ENCODE measurements around the gene MAGI2.
"Not testable (repeated sequence)": the region's sequence is repeated elsewhere in the genome, so short reads cannot be mapped to it uniquely, and the experiment has no call there.

Gene MAGI2

DNA sequence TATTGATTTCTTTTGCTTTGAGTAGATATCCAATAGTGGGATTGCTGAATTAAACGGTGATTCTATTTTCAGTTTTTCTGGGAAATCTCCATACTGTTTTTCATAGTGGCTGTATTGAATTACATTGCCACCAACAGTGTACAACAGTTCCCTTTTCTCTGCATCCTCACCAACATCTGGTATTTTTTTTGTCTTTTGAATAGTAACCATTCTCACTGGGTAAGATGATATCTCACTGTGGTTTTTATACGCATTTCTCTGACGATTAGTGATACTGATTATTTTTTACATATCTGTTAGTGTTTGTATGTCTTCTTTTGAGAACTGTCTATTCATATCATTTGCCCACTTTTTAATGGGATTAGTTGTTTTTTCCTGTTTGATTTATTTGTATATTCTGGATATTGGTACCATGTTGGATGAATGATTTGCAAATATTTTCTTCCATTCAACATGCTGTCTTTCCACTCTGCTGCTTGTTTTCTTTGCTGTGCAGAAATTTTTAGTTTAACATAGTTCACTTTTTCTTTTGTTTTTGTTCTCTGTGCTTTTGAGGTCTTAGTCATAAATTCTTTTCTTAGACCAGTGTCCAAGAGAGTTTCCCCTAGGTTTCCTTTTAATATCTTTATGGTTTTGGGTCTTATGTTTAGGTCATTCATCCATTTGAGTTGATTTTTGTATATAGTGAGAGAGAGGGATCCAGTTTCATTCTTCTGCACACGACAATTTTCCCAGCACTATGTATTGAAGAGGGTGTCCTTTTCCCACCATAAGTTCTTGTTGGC lies 1070.2 kb downstream of the MAGI2 start:
- DNase-seq = no peak

DNA sequence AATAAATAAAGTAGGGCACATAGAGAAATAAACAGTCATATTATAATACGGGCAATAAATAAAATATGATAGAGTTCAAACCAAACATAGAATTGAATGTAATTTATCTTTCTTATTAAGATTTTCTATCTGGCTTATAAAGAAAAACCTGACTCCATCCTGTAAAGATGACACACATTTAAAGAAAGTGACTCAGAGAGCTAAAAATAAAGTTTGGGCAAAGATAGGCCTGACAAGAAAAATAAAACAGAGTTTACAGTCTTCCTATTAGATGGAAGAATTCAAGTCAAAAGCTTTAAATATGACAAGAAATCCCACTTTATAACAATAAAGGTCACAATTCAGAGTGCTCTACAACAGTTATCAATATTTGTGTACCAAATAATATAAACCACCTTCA lies 1074.3 kb downstream of the MAGI2 start:
- DNase-seq = no peak

DNA sequence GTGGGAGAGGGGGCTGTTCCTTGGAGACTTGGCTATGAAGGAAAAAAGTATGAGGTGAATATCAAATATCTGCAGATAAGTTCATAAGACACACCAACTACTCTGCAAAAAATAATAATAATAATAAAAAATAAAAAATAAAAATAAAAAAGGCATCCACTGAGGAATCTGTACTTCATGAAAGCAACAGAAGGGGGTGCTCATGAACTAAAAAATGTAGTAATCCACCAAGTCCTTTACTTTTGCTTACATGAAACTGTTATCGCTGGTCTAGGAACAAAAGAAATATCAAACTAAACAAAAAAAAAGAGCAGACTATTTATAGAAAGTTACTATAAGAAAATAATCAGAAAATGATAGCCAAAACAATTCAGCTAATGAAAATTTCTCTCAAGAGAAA lies 1075.9 kb downstream of the MAGI2 start:
- no peak for DNase-seq

DNA sequence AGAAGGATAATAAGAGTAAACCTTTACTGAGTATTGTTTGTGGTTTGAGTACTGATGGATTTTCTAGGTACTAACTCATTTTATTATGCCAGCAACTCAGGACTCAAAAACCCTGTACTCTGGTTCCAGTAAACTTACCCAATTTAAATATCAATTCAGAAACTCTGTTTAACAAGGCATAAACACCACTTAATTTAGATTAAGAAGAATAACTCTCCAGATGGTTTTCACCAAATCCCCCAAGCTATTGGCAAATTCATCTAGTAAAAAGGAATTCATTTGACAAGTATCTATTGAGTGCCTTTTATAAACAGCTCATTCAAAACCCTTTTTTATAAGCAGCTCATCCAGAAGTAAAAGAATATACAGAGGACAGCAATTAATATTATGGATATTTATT lies 1082.5 kb downstream of the MAGI2 start:
- no peak for DNase-seq

DNA sequence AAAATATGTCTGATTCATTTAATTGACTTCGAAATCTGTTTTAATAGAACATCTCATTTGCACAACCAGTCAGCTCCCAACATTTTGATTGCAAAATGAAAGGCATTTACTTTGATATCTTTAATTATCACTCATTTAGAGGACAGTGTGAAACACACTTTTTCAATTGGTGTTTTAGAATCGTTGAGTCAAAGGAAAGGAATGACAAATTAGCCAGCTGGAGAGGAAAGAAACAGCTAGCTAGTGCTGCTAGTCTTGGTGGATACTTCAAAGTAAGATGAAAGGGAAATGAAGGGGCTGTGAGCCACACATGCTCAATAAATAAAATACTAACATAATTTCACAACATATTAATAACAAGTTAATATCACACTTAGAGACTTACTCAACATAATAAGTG lies 1084.7 kb downstream of the MAGI2 start:
- DNase-seq = no peak

DNA sequence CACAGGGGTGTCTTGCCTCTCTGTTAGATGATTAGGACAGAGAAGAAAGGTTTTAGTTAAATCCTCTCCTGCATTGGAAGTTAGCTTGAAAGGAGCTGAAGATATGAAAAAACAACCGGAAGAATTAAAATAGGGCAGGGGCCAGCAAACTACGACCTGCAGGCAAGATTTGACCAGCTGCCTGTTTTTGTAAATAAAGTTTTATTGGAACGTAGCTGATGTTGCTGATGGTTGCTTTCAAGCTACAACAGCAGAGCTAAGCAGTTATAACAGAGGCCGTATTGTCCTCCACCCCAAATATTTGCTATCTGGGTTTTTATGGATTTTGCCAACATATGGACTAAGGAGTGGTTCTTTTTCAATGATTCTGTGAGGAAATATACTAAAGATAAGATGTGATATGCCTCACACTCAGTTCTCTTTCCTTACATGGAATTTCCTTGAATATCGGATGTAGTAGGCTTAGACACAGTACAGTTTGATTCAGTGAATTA lies 1086.1 kb downstream of the MAGI2 start:
- DNase-seq = no peak

DNA sequence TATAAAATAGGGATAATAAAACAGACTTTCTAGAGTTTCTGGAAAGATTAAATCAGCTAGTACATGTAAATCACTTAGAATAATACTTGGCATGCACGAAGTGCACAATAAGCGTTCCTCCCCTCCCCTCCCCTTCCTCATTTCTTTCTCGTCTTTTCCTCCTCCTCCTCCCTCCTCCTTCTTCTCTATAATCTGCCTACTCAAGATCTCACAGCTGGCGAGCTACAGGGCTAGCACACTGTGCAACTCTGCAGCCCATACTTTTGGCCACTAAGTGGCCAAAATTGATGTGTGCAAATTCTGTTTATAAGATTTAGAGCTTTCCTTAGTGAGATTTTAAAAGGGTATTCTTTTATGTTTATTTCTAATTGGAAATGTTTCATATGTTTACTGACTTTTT lies 1089.6 kb downstream of the MAGI2 start:
- no peak for DNase-seq

DNA sequence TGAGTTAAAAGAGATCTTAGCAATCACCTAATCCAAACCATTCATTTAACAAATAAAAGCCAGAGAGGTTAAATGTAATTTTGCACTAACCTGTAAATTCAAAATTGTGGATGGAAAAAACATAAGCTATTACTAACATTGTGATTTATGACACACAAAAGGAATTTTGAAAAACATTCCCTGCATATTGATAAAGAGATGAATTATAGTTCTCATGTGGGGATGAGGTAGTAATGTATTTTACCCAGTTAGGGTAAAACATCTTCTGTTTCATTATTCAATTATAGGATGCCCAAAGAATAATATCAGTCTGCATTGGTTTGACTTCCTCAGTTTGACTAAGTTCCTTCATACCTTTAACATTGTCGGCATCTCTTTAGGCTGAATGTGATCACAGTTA lies 1093.6 kb downstream of the MAGI2 start:
- no peak for DNase-seq

DNA sequence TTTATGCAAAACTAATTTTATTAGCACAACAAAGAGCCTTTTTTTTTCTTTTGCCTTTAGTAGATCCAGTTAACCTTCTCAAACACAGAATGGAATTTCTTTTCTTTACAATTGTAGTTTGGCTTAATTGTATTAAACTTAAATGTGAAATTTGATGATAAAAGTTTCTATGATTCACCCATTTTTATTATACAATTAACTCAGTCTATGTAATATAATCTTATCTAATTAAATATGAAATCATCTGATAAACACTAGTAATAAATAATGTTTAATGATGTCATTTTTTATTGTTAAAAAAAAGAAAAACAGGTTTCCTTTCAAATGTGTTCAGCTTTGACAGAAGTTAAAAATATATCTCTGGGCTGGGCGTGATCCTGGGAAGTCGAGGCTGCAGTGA lies 1095.8 kb downstream of the MAGI2 start:
- DNase-seq = no peak

DNA sequence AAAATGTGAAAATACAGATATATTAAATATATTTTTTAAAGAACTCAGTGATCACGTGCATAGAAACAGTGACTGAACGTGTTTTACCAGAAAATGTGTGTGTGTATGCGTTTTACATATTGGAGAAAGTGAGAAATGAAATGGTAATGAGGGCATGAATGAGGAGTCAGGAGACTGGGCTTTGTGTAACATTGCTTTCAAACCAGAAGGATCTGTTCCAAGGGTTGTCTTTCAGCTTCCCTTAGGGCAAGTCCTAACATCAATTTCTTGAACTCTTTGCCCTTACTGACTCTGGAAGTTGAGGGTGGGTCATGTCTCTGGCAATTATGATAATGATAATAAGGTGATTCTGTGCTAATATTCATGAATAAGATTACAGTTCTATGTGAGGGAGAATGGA lies 1097.6 kb downstream of the MAGI2 start:
- no peak for DNase-seq

DNA sequence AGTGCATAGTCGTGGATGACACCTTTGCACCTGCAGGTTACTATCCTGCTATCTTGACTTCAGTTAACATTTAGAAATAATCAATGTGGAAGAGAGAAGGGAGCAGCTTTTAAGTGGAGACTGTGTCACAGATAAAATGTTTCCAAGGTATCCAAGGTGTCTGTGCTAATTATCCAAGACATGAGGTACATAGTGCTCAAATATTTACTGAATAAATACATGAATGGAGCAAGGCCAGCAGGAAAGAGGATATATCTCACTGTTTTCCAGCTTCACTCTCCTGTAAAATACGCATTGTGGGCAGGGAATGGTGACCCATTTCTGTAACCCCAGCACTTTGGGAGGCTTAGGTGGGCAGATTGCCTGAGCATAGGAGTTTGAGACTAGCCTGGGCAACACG lies 1102.5 kb downstream of the MAGI2 start:
- no peak for DNase-seq

DNA sequence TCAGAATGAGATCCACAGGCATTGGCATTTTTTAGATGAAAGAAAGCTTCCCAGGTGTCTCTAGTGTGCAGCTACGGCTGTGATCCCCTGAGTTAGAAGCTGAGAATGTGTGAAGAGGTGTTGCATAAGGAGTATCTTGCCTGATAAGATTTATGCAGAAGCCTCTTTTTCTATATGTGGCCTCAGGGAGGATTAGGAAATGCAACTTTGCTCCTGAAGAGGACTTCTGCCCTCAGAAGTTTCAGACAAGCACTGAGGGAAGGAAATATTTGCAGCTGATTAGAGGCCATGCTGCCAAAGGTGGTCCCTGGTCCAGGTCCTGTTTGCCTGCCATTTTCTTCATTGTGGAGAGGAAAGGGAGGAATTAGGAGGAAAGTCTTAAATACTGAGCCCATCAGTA lies 1103.1 kb downstream of the MAGI2 start:
- no peak for DNase-seq

DNA sequence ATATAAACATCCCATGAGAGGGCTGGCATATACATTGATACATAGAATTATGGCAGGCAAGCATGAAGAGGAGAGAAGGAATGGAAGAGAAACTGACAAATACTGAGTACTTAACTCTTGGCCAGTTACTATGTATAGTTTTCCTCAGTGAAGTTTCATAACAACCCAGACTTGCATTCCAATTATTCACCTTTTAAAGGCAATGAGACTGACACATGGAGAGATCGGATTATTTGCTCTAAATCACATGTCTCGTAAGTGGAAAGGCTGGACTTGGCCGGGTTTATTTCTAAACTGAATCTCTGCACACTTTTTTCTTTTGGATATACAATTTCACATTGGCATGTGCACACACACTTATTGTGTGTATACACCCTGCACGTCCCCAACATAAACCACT lies 1106.6 kb downstream of the MAGI2 start:
- DNase-seq = no peak

DNA sequence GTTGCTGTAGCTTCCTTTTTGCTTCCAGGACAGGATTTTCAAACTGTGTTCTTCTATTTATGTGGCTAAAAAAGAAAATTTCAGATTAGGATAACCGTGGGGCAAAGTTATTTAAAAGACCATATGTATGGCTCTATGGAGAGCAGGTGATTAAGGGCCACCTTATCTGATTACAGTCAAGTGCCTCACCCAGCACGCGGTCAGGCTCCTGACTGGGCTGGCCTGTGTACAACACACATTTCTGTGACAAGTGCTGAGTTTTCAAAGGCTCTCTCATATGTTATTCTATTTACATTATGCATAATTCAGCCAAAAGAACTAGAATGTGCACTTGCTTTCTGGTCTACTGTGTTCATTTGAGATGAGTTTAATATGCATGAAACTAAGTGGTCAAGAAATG lies 1107.5 kb downstream of the MAGI2 start:
- no peak for DNase-seq

DNA sequence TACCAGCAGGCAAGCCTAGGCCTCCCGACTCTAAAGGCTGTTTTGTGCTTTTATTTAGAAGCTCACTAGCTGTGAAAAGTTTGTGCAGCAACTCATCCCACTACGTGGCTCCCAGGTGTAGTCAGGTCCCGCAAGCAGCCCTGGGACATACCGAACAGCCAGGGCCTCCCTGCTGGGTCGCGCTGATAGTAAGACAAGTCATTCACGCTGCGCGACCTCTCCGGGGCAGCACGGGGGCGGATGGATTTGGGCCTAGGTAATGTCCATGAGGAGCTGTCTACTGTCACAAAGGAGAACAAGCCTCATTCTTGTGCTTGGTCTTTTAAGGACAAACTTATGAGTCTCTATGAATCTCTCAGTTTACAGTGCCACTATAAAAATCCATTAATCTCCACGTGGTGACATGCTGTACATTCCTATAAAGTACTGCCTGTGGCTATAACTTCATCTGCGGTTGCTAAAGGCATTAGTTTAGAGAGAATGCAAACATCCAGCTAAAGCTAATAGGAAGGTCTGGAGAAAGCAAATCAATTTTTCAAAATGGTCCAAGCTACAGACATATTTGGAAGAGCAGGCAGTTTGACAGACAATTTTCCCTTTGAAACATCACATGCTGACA lies 1108.1 kb downstream of the MAGI2 start:
- no peak for DNase-seq

DNA sequence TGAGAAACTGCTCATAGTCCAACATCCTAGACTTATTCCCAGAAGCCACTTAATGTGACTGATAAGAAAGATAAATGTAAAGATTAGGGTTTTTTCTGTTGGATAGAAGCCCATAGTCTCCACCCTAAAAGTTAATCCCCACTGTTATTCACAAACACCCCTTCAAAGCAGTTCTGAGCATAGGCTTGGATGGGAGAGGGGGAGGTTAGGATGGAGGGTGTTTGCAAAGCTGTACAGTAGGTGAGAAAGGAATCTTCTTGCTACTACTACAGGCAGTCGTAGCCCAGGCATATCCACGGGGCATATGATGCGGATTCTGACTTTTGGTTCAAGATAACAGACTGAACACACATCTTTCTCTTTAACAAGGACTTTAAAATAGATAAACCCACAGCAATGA lies 1119.0 kb downstream of the MAGI2 start:
- no peak for DNase-seq

DNA sequence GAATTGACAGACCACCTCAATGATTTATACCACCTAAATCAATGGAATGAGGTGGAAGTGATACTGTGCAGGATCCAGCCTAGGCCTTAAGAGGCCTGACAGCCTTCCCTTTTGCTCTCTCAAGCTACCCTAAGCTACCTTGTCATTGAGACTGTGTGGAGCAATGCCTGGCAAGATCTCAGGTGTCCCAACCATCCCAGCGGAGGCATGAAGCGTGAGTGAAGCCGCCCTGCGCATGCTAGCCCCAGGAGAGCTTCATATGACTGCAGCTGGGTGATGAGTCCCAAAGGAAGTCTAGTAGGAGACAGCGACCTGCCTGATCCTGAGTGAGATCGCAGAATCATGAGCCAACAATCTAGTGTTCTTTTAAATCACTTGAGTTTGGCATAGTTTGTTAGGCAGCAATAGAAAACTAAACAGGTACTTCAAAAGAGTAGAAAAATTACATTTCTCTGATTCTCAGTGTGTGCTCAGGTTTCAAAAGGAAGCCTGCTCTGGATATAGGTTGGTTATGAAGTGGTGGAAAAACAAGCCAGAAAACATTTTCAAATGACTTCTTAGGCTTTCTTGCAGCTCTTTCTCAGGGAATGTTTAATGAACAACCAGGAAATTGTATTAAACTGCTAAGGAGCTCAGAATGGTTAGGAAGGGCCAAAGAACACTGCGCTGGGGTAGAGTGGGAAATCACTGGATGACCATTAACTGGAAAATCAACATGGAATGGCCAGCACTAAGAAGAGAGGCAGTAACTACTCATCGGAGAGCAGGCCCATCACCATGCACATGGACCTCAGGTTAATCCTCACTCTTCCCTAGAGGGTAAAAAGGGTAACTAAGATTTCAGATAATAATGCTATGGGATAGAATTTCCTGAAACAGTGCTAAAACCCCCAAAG lies 1119.7 kb downstream of the MAGI2 start:
- no peak for DNase-seq

DNA sequence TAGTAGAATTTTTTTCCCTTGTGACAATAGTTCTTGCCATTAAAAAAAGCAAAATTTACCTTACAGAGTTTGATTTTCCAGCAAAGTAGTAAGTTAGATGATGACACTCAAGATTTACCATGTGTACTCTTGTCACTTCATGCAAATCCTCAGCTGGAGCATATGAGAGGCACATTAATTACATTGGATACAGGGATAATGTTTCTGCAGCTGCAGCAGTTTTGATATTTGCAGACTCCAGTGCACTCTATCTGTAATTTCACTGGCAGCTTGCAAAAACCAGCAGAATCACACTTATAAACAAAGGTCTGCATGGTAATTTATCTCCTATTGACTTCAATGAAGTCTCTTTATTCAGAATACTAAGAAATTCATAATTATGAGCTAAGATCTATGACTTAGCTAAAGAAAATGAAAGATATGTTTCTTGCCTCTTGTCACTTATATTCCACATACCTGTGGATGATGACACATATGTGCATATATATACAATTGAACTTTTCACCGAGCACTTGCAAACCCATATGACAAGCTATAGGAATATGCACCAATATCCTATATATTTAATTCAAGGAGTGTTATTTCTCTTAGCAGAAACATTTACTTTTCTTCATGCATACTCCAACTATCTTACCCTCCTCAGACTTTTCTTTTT lies 1124.3 kb downstream of the MAGI2 start:
- DNase-seq = no peak

DNA sequence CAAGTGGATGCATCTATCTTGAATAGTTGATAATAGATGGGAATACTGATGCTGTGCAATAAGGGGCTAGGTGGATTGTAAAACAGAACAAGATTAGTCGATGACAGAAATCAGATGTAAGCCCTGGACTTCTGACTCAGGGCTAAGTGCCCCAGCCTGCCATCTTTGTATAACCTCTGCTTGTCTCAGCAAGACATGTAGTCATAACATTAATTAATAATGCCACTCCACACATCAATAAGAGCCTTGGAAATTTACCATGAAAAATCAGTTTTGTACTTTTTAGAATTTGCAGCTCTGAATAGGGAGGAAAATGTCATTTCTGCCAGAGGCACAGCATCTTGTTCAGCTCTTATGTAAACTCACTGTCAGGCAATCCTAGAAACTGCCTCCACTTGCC lies 1125.7 kb downstream of the MAGI2 start:
- no peak for DNase-seq

DNA sequence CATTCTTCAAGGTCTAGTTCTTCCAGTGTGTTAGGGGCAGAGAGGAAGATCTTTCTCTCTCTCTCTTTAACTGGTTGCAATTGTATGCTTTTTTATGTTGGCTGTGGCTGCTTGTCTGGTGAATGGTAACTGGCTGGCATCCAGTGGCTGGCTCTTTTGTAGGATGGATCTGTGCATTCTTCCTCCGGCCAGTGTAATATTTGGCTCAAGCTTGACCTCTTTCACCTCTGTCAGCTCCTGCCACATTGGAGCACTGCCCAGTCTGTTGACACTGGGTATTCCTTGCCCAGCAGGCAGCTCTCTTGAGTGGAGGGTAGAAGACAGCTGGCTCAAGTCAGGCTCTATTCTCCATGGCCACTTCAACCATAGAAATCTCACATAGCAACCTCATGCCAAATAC lies 1126.6 kb downstream of the MAGI2 start:
- DNase-seq = no peak

DNA sequence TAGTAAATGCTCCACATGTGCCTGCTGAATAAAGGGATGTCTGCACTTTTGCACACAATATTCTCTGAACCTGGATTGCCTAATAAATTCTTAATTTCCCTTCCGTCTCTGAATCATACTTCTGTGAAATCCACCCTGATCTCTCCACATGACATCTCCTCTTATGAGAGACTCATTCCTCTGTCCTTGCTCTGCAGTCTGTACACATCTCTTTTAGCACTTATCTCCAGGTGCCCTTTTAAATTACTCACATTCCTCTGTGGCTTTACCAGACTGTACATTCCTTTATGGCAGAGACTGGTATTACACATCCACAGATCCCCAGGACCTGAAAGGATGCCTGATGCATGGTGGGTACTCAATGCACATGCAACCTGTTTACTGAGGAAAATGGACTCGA lies 1127.3 kb downstream of the MAGI2 start:
- DNase-seq = no peak

DNA sequence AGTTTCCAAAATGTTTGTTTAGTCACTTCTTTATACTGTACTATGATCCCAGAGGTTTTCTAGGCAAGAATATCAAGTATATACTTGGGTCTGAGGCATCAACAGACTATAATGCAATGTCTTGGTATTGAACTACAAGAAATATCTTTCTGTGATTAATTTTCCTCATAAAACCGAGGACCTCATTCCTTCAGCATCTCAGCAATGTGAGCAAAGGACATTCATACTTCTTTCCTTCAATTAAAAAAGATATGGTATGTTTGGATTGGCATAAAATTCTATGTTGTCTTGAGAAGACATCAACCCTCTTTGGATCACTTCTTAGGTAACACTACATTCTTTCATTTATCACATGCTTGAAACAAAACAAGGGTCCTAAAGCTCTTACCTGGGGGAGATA lies 1130.3 kb downstream of the MAGI2 start:
- no peak for DNase-seq

DNA sequence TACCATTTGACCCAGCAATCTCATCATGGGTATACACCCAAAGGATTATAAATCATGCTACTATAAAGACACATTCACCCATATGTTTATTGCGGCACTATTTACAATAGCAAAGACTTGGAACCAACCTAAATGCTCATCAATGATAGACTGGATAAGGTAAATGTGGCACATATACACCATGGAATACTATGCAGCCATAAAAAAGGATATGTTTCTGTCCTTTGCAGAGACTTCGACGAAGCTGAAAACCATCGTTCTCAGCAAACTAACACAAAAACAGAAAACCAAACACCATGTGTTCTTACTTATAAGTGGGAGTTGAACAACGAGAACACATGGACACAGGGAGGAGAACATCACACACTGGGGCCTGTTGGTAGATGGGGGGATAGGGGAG lies 1131.2 kb downstream of the MAGI2 start:
- DNase-seq = not testable (repeated sequence)
